ENCODE results near the gene AMBRA1. TPM values are rescaled to one million over a fixed set of nuclear protein-coding genes. Genes with fewer than 3 reads are reported as not detected.

The AMBRA1 gene
- total and polyA plus RNA-seq, 2 of the 8 experiments (the other 6 are each of a cell fraction or from before 2014, with no cell fraction given): 14.2 to 37.4 TPM

DNA sequence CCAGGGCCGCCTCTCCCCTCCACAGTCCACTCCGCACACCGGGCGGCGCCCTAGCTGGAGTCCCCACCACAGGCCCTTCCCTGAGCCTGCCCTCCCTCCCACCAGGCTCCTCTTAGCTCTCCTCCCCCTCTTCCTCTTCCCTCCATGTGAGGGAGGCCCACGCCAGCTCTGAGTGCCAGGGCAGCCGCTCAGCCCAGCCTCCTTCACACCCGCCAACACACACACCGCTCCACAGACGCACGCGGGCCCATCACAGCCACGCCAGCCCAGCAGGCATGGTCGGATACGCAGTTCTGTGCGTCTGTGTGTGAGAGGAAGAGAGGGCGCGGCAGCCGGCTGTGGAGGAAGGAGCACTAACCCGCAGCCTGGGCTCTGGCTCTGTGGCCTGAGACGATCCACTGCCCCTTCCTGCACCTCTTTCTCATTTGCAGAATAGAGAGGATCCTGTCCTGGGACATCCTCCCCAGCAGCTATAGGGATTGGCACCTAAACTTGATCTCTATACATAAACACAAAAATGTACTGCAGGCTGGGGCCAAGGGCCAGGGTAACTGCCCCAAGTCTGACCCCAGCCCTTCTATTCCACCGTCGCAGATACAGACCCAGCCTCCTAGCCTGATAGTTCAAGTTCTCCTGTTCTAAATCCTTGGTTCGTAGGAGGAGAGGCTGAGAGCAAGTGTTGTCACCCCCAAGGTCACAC, 205.8 kb downstream of the AMBRA1 start:
- Histone ChIP-seq H3K56ac (replicated peaks; ENCODE audit: insufficient read length, low read depth, low read length) (no peak overlapping the region), H2AK5ac (ENCODE audit: low read depth, low read length) (no peak overlapping the region), H4K20me1 (replicated peaks in 1 of 2; ENCODE audit: control insufficient read depth in 1 of 2, insufficient read depth in 2 of 2, low read length in 2 of 2) (peaks cover 2 to 18% of the 10 kb centered on the region in 2 experiments), H4K5ac (ENCODE audit: insufficient read length, low read depth, low read length) (no peak overlapping the region), H3K23me2 (ENCODE audit: low read depth, low read length) (peaks cover 27% of the 10 kb centered on the region; the same call in 1 of the 2 replicates), H2AFZ (ENCODE audit: low read length) (no peak overlapping the region), H3K79me1 (ENCODE audit: low read depth, low read length) (no peaks in the 10 kb centered on the region), H4K8ac (ENCODE audit: extremely low read depth, insufficient read depth, low read length) (no peak overlapping the region), H3K18ac (ENCODE audit: extremely low read depth, low read length) (no peak overlapping the region), H3K23ac (ENCODE audit: insufficient read length) (no peak overlapping the region), H3K9ac (replicated peaks in 1 of 4; ENCODE audit: extremely low read depth in 1 of 4, low read depth in 3 of 4, low read length in 3 of 4) (no peak overlapping the region), H3K4me2 (ENCODE audit: insufficient read depth in 1 of 2, low read depth in 2 of 2, low read length in 2 of 2) (peak overlapping the region in 1 of 2 experiments; percentile 69; a peak in 1 of 4 replicates), H3K4ac (replicated peaks; ENCODE audit: insufficient read length, low read depth, low read length) (no peak overlapping the region), H2BK15ac (ENCODE audit: low read length) (peak overlapping the region; percentile 97), H2BK120ac (replicated peaks; ENCODE audit: low read depth, low read length) (no peak overlapping the region), H3K79me2 (ENCODE audit: control insufficient read depth in 1 of 2, insufficient read depth in 2 of 2, low read length in 2 of 2) (no peaks in the 10 kb centered on the region), H4K91ac (replicated peaks; ENCODE audit: insufficient read length, low read length) (peak overlapping the region; percentile 22), H2BK12ac (ENCODE audit: low read depth, low read length) (peak overlapping the region; percentile 81; the same call in 1 of the 2 replicates), H3K4me1 (replicated peaks in 1 of 4; ENCODE audit: control insufficient read depth in 3 of 4, insufficient read depth in 4 of 4, low read length in 3 of 4) (peaks cover 3 to 18% (median 16%) of the 10 kb centered on the region in 4 experiments), H3K27ac (ENCODE audit: low read depth, low read length) (no peak overlapping the region), H2BK5ac (ENCODE audit: low read depth, low read length) (peak overlapping the region; percentile 39; the same call in 1 of the 2 replicates), H3K27me3 (replicated peaks in 1 of 4; ENCODE audit: control insufficient read depth in 3 of 4, extremely low read depth in 1 of 4, insufficient read depth in 3 of 4, low read length in 3 of 4) (peaks cover 19 to 47% (median 38%) of the 10 kb centered on the region in 4 experiments), H3K14ac (ENCODE audit: insufficient read length) (no peak overlapping the region), H3K9me3 (ENCODE audit: insufficient read depth in 2 of 2, low read depth in 1 of 2, low read length in 1 of 2) (no peaks in the 10 kb centered on the region; a peak in 1 of 4 replicates), H3K36me3 (ENCODE audit: control insufficient read depth in 2 of 4, insufficient read depth in 4 of 4, low read length in 3 of 4) (peaks cover 0 to 4% (median 0%) of the 10 kb centered on the region in 4 experiments; a peak in 2 of 8 replicates), H2BK20ac (ENCODE audit: low read length) (no peak overlapping the region), H3K4me3 (ENCODE audit: extremely low read depth in 1 of 4, insufficient read depth in 2 of 4, low read depth in 3 of 4, low read length in 4 of 4) (no peak overlapping the region)
- ChIA-PET POLR2A (ENCODE audit: partially characterized antibody) (interaction anchor here (0.7 to 4.9 kb wide), 5 partner anchors 7 to 43 kb away, joined by 3 to 35 read pairs (median 4); partner anchors contain the start of gene MDK), CTCF (ENCODE audit: partially characterized antibody) (interaction anchor here (0.6 to 7.7 kb wide), 42 partner anchors 8 to 1269 kb away, joined by 3 to 124 read pairs (median 4); partner anchors contain the start of gene MDK)
- TF ChIP-seq POLR2AphosphoS5 (IDR thresholded peaks at IDR 0.05; ENCODE audit: low read depth, low read length) (no peak), CHD1 (IDR thresholded peaks at IDR 0.05; ENCODE audit: low read depth, low read length) (no peak), MAFK (IDR thresholded peaks at IDR 0.05; ENCODE audit: low read depth, low read length) (no peak), CTBP2 (IDR thresholded peaks at IDR 0.05; ENCODE audit: borderline replicate concordance, insufficient read depth, insufficient read length, low read length) (no peak), POLR2A (IDR thresholded peaks at IDR 0.05; ENCODE audit: control extremely low read depth in 1 of 2, low read depth in 2 of 2, low read length in 2 of 2) (no peak), RXRA (IDR thresholded peaks at IDR 0.05; ENCODE audit: insufficient read depth, low read depth, low read length) (no peak), TAF7 (optimal IDR thresholded peaks at IDR 0.05; ENCODE audit: borderline replicate concordance, low read depth, low read length) (no peak), ZNF274 (IDR thresholded peaks at IDR 0.05; ENCODE audit: borderline replicate concordance, extremely low read depth, low read length) (no peak), BRCA1 (IDR thresholded peaks at IDR 0.05; ENCODE audit: low read depth, low read length) (no peak)
- TF ChIP-seq, protein P1, sequence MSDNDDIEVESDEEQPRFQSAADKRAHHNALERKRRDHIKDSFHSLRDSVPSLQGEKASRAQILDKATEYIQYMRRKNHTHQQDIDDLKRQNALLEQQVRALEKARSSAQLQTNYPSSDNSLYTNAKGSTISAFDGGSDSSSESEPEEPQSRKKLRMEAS (IDR thresholded peaks at IDR 0.05): no peak
- TF ChIP-seq, protein P2, sequence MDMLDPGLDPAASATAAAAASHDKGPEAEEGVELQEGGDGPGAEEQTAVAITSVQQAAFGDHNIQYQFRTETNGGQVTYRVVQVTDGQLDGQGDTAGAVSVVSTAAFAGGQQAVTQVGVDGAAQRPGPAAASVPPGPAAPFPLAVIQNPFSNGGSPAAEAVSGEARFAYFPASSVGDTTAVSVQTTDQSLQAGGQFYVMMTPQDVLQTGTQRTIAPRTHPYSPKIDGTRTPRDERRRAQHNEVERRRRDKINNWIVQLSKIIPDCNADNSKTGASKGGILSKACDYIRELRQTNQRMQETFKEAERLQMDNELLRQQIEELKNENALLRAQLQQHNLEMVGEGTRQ (IDR thresholded peaks at IDR 0.05; ENCODE audit: low read length): no peak
- 69% methylated on average over 16 of the region's 24 CpGs; no CpG with 5 or more reads in 1 of the 2 experiments for WGBS, 2 experiments (ENCODE audit: extremely low coverage in 1 of 2, insufficient coverage in 1 of 2, insufficient read length in 1 of 2, insufficient replicate concordance in 2 of 2, low coverage in 1 of 2, low lambda C conversion rate in 2 of 2, missing lambda C conversion rate in 1 of 2)
- FAIRE-seq (no peak), DNase-seq (ENCODE audit: low read depth in 1 of 2, low spot score in 2 of 2) (no peak)

All from H1 (cell line).